Retina (tissue), 1 donor: ENCODE results near the gene CPLX3.
A peak's percentile ranks its signal among the peaks of the same experiment; 100 is the strongest.

Source experiments
- DNase-seq: peaks from one replicate; pipeline ENCODE4 v3.0.0-alpha.2; 2016

CPLX3 gene

DNA sequence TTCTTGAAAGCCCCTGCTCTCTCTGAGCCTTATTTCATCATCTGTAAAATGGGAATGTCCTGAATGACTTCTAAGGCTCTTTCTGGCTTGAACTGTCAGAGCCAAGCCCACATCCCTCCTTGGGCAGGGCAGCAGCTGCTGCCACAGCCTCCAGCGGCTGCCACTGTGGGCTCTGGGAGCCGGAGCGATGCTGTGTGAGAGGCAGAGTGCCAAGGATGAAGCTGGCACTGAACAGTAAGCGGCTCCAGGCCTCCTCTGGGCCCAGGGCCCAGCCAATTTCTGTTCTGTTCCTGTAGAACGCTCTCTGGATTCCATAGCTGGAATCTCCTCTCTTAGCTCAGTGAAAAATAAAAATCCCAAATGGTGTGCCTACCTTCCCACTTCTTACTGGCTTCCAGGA lies 4.4 kb downstream of the CPLX3 start:
- DNase-seq = no peak

DNA sequence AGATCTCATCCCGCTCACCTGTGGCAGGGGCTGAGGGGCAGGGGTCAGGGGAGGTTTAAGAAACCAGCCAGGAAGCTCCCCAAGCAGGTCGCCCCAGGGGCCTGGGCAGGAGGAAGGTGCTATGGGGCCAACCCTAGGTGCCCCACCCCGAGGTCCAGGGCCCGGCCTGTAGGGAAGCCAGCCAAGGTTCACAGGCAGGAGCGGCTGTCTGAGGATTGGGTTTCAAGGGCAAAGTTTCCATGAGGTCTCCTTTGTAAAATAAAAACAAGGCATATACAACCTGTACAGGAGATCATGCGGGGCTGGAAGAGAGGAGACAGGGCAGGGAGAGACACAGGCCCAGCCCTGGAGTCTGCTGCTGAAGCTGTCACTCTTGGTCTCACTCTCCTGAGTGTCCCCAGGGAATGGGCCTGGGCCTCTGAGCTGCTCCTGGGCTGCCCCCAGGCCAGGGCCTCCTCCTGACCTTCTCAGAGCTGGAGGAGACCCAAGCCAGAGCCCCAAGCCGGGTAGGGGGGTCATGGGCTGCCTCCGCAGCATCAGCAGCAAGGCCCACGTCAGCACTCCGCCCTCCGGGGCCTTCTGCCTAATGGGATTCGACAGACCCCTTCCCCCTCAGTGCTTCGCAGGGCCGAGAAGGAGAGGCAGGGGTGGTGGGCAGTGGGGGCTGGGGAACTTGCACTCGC lies 5.5 kb downstream of the CPLX3 start:
- DNase-seq = peak; percentile 88

DNA sequence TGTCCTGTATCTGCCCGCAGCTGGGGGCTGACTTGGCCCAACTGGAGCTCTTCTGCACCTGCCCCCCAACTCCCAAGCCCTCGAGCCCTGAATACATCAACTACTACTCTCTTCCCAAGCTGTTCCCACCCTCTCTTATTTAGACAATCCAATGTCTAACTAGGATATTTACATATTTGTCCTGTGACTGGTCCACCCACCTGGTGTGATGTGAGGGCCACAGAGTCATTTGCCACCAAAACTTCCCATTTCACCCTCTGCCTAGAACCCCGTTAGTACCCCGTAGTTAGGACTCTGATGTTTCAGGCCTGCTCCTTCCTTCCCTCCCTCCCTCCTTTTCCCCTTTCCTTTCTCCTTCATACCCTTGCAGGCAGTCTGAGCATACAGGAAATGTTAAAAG lies 6.4 kb downstream of the CPLX3 start:
- DNase-seq = no peak

DNA sequence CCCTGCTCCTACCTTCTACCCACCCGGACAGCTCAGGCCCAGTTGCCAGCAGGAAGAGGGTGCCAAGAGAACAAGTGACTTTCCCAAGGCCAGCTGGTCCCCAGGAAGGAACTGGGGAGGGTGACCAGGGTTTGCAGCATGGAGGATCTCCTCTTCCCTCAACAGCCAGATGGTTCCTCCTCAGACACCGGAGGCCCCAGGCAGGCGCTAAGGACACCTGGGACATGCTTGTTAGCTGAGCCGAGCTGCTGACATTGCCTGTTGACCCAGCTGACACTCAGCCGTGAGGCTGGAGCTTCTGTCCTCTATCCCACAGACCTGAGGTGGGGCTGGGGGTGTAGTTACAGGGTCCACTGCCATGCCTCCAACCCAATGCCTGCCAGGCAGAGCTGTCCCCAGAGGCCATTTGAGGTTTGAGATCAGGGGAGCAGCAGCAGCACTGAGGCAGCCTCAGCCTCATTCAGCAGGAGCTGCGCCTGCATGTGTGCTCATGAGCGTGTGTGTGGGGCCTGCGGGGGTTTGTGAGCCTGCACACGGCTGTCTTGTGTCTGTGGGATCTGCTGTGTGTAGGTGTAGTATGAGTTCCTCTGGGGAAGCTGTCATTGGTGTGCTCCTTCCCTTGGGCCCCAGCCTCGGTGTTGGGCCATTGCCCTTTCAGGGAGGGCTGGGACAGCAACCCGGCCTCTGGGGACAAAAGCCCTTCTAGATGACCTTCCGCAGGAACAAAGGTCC lies 7.1 kb downstream of the CPLX3 start:
- peak; percentile 60 for DNase-seq

DNA sequence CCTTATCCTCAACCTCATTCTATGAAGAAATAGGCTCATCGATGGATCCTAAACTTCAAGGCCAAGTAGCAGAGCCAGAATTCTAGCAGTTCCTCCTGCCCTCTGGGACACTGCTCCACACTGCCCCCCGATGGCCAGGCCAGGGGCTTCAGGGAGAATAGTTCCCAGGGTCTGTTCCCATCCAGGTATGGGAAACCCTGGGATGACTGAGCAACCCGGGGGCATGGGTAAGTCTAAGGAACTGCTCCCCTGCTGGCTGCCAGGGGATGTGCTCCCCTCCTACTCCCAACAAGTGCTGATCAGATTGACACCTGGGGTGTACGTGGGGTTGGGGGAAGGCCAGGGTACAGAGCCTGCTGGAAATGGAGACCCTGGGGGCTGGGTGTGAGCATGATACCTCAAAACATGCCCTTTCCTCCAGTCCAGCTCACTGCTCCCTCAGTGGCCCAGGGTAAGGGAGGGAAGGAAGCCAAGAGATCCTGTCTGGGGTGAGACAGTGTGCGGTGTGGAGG lies 8.9 kb downstream of the CPLX3 start:
- no peak for DNase-seq

DNA sequence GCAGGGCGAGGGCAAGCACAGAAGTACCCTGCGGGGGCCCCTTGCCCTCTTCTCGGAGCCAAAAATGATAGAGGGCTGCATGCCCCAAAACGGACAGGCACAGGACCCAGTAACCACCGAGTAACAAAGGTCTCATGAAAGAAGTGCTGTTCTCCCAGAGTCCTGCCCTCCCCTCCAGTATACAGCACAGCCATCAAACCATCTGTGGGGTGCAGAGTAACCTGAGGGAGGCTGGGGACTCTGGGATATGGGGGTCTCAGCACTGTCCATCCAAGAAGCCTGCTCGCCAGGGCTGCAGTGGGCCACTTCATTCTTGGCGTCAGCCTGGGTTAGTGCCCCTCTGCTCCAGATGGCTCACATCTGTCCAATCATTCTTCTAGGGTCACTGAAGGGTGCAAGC lies 10.4 kb downstream of the CPLX3 start:
- DNase-seq = no peak

DNA sequence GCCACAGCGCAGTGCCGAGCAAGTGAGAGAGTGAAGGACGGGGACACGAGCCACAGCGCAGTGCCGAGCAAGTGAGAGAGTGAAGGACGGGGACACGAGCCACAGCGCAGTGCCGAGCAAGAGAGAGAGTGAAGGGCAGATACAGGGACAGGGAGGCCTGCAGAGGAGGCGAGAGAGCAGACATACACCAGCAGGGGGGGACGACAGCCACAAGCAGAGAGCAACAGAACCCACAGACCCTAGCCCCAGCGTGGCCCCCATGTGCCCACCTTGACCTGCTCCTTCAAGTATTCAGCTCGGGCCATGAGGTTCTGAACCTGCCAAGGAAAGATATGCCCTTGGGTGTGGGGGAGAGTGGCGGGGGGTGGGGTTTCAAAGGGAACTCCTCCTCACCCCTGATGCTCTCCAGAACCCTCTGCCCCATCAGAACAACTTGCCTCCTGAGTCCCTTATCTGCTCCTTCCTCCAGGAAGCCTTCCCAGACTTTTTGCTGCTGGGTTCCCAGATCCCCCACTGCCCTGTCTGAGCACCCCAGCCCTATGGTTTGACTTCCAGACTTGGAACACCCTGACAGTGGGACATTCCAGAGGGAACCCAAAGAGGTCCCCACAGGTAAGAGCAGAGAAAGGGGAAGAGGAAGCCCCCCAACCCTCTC lies 11.2 kb downstream of the CPLX3 start:
- DNase-seq = no peak

DNA sequence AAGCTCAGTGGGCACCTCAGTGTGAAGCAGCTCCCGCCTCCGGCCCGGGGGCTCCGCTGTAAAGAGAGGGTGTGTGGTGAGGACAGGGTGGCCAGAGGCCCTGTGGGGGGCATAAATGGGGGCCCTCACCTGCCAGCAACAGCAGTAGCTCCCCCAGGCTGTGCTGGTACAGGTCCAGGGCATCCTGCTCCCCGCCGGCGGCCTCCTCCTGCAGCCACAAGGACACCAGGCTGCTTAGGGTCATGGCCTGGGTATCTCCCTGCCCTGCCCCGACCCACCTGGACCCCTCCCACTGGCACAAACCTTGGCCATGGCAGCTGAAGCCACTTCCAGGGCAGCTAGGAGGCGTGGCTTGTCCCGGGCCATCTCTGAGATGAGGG lies 11.7 kb downstream of the CPLX3 start:
- DNase-seq = no peak

DNA sequence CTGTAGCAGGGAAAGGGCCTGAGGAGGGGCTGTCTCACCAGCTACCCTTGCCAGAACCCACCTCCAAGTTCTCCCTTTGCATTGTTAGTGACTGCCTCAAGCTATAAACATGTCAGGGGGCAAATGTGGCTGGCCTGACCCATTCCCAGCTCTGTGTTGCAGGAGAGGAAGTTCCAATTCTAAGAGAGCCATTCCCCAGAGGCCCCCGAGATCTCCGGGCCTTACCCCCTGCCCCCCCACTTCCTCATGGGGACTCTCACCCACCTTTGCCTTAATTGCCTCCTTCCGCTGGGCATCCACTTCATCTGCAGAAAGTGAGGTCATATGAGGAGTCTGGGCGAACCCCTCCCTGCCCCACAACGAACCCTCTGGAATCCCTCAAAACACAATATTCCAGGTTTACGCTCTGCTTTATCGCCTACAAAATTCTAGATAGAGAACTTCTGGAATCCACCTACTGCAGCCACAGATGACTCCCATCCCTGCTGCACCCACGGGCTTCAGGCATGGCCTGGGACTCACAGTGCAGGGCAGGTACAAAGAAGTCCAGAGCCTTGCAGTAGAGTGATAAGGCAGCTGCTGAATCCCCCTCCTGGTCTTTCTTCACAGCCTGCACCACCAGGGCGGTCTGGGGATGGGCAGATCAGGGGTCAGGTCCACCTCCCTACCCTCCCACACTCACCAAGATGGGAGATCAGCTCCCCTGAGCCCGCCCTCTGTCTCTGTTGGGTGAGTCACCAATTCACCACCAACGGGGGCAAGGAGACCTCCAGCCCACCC lies 12.5 kb downstream of the CPLX3 start:
- no peak for DNase-seq

DNA sequence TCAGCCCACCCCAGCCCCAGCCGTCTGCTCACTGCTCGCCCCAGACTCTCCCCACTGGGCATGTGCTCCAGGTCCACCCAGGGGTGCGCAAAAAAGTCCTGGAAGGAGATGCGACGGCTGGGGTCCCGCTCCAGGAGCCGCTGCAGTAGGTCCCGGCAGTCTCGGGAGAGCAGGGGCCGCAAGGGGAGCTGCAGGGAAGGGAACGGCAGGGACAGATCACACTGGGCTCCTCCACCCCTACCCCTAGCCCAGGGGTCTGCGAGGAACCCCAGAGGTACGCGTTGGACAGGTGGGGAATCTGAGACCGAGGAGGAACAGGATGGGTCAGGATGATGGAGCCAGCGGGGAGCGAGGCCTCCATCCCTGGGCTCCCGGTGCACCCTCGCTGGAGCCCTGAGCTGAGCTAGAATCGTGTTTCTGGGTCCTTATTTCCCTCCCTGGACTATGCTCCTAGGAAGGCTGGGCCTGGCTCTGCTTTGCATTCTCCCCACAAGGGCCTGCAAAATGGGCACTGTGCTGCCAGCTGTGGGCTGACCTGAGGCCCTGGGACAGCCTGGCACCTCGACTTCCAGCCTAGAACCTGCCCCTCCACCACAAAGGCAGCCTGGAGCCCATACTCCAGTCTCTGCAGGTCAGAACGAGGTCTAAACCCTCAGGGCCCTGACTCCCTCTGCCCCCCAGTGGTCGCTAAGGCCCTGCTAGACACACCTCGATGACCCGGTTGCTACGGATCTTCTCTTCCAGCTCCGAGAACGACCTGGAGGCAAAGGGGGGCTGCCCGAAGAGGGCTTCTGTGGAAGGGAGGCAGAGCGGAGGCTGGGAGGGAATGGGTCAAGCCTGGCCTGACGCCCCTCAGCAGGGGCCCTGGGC lies 13.3 kb downstream of the CPLX3 start:
- no peak for DNase-seq

DNA sequence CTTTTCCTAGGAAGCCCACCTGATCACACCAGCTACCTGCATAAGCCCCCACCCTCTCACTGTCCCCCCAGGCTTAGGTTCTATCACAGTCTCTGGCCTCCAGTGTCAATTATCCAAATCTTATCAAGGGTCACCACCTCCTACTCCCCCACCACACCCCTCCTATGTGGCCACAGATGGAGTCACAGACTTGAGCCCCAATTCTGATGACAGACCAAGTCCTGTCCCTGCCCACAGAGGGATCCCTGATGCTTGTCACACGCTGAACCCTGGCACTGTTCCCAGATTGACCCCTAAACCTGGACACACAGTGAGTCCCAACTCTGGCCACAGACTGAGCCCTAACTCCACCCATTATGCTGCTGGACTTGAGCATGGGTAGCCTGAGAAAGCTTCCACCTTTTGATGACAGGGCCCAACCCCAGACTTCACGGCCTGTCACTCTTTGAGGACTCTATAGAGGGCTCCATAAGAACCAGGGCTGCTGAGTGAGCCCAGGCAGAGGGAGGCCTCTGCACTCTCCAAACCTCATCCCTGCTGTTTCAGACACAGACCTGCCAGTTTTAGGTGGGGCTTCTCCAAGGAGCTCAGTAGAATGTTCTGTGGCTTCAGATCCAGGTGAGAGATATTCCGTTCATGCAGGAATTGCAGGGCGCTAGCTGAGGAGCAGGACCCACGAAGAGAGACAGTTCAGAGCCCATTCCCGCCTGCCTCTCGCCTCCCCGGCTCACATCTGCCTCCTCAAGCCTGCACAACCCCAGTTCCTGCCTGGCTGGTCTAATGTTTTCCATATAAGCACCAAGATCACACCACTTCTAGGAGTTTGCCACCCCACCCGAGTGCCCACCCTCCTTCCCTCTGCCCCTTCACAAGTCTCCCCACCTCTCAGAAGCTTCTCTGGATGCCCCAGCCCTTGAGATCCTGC lies 14.7 kb downstream of the CPLX3 start:
- no peak for DNase-seq

DNA sequence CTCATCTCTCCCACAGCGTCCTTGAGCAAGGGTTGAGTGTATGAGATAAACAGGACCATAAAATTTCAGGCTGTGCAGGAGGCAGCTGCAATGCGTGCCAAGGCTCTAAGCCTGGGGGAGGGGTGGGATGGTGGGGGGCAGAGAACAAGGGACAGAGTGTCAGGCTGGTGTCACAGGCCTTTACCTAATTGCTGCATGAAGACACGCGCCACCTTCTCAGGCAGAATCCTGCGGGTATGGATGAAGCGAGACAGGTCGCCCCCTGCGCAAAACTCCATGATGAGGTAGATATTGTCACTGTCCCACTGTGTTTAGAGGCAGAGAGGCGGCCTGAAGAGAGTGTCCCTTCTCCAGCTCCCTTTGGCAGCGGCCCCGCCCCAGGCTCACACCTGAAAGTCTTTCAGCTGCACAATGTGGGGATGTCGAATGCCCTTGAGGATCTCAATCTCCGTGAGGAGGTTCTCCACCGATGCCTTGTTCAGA lies 15.5 kb downstream of the CPLX3 start:
- no peak for DNase-seq

DNA sequence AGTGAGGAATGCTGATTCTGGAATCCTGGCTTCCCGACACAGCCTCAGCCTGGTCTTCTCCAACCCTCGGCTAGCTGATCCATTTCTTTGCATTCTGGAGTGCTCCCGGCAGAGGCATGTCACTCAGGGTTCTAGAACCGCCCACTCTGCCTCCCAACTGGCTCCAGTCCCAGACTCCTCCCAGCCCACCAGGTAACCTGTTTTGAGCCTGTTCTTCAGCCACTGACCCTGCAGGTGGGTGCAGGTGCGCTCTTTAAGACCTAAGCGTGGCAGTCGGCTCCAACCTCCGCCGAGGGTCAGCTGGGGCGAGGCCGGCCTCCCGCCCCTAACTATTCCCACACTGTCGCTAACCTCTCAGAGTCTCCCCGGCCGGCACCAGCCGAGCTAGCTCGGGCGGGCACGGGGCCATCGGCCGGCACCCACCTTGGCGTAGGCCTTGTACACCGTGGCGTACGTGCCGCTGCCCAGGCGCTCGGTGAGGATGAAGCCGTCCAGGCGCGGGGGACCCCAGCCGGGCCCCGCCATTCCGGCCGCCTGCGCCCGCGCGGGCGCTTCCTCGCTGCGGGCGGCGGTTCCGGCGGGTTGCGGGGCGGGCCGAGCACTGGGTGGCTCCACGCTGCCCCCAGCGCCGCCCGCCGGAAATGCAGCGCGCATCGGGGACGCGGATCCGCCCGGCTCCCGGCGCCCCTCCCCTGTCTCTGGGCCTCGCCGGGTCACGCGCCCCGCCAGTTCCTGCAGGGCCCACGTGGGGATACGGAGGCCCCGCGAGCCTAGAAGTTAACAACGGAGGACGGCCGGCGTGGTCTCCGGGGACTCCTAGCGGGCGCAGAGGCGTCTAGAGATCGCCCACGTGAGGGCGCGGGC lies 16.4 kb downstream of the CPLX3 start, which contains the start of gene ULK3:
TSS of gene ULK3 (minus strand) at position 576 of the 864 bp plus-strand sequence. CDS start at position 525, 51 bp downstream.
- DNase-seq = peak; percentile 96

DNA sequence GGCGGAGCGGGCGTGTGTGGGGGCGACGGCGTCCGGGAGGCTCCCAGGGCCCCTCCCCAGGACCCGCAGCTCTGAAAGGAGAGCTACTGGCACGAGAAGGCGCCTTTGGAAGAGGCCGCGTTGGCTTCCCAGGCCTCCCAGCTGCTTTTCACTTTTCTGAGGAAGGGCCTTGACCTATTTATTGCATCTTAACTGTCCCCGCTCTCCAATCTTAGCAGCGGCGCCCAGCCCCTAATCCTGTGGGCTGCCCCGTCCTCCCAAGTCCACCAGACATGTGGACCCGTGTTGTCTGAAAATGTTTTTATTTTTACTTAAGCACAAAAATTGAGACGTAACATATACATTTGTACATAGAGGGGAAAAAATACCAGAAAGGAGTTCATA lies 17.0 kb downstream of the CPLX3 start:
- DNase-seq = no peak

DNA sequence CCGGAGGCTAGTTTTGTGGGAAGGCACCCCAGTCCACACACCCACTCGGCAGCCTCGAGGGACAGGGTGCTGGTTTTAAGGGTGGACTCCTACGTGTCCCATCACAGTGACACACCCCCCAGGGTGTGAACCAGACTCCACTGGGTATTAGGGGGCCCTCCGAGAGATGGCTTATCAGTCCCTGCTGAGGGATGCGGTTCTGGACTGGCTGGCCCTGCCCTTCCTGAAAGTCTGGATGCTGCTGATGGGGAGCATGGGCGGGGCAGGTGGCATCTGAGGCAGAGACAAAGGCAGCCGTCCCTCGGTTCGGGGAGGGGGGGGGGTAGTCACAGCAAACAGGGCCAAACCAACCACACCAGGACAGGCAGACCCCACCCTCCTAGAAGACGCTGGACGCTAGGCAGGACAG lies 17.5 kb downstream of the CPLX3 start:
- peak; percentile 35 for DNase-seq

DNA sequence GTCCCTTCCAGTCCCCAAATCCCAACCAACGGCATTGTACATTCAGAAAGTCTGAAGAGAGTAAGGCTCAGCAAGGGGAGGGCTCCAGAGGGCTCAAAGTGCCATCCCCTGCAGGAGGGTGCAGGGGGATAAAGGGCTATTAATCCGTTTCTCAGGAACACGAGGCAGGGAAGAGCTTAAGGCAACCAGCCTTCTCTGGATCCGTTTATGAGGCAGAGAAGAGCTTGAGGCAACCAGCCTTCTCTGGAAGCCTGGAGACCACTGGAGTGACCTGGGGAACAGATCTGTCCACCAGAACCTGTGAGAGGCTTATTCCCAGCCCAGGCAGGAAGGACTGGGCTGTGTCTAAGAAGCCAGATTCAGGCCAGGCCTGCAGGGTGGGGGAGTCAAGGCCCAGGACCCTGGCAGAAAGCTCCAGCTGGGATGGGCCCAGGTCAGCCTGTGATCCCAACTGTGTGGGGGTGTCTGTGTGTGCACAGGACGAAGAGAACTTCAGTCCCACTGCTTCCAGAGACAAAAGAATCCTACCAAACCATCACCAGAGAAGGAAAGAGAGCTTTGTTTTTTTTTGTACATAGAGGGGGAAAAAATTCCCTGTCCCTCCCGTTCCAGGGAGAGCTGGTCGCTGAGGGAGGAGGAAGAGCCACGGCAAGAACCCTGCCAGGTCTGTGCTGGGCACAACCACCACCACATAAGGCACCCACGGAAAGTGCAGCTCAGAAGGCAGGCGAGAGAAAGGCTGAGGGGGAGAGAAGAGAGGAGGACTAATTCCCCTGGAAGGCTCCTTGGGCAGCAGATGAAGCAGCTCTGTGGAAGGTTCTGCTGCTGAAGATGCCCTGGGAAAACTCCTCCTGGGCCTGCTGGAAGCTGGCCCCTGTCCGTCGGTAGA lies 18.1 kb downstream of the CPLX3 start:
- no peak for DNase-seq

DNA sequence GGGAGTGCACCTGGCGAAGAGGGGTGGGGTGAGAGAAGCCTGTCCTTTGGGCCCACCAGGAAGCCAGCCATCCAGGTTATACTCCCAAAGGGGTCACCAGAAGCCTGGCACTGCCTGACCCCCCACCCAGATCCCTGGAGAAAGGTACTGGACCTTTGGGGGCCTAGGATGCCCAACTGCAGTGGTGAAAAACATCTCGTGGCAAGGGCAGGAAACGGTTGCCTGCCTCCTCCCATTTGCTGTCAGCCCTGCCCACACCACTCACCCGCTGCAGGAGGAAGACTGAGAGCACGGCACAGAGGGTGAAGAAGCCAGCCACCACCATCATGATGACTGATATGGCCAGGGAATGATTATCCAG lies 18.8 kb downstream of the CPLX3 start:
- no peak for DNase-seq

DNA sequence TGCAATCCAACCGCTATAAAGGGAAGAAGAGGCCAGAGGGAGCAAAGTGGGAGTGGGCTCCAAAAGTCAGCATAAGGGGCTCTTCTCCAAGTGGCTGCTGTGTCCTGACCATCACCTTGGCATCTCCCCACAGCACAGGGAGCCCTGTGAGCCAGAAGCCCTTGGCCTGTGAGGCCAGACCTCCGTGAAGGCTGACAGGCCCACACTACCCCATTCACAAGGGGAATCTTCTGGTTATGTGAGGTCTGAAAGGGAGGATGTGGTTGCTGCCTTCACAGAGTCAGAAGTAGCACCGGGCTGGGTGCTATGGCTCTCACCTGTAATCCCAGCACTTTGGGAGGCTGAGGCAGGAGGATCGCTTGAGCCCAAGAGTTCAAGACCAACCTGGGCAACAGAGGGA lies 19.2 kb downstream of the CPLX3 start:
- DNase-seq = no peak

DNA sequence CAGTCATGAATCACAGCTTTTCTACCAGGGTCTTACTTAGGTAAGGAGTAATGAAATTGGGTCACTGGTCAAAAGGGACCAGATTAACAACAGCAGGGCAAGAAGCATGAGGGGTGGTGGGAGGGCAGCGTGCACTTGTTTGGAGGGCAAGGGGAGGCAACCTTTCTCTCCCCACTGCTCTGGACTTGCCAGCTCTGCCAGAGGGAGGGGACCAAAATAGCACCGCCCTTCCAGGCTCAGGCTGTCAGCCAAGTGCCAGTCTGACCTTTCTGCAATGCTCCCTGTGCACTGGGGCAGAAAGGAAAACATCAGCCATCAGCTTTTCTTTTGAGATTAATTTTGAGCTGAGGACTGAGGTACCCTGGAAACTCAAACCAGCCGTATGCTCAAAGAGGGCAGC lies 21.0 kb downstream of the CPLX3 start:
- no peak for DNase-seq
